ENCODE results near the gene SUPT5H. TPM values are rescaled to one million over a fixed set of nuclear protein-coding genes. Genes with fewer than 3 reads are reported as not detected.

Gene SUPT5H
- total RNA-seq, 1 experiment from 2014 or later = 102 TPM

DNA sequence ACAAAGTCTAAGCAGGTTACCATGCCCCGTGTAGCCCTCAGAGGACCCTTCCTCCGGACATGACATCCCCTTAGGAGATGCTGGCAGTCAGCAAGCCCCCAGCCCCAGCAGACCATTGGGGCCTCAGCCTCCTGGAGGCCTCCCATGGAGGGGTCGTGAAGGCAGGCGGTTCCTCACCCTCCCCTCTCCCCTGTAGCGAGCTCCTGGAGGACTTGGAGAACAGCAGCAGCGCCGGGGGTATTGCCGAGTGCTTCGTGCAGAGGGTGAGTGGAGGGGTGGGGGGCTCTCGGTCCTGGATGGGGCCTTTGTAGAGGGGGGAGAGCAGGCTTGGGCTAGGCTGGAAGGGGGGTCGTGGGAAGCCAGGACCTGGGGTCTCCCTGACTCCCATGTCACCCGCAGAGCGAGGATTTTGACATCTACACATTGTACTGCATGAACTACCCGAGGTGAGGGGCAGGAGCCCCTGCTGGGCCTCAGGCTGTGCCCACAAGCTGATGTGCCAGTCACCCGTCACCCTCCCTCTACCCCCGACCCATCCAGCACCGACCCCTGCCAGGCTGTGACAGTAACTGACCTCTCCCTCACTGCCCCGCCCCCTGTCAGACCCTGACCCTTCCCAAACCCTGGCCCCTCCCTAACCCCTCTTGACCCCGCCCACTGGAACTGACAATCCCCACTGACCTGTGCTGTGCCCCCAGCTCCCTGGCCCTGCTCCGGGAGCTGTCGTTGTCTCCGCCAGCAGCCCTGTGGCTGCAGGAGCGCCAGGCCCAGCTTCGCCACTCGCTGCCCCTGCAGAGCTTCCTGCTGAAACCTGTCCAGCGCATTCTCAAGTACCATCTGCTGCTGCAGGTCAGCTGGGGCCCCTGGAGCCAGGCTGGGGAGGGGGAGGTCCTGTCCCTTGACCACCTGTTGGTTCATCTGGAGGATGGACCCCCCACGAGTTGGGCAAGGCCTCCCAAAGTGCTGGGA is 28.9 kb upstream of the SUPT5H start:
- no peaks in the 10 kb centered on the region for H3K9me3 ChIP-seq
- H3K36me3 ChIP-seq = peaks cover 4% of the 10 kb centered on the region; the same call in 1 of the 2 replicates
- DNase-seq = no peak
- no peaks in the 10 kb centered on the region for H3K27me3 ChIP-seq
- no peak overlapping the region for H3K4me3 ChIP-seq

DNA sequence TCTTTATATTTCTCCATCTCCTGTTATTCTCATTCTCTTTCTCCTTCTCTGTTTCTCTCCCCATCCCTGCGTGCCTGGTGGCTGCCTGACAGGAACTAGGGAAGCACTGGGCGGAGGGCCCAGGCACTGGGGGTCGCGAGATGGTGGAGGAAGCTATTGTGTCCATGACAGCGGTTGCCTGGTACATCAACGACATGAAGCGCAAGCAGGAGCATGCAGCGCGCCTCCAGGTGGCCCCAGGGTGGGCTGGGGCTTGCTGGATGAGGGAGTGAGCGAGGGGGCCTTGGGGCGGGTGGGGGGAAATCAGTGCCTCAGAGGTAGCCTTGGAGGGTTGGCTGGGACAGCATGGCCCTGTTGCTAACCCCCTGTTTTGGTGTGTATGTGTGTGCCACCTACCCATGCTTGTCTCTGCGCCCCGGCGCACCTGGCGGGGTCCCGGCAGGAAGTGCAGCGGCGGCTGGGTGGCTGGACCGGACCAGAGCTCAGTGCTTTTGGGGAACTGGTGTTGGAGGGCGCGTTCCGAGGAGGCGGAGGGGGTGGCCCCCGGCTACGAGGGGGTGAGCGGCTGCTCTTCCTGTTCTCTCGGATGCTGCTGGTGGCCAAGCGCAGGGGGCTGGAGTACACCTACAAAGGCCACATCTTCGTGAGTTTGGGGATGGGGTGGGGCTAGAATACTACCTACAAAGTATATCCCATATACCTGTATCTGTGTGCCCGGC is 27.8 kb upstream of the SUPT5H start:
- DNase-seq = no peak
- Histone ChIP-seq H3K9me3 (no peaks in the 10 kb centered on the region), H3K4me3 (no peak overlapping the region), H3K27me3 (no peaks in the 10 kb centered on the region), H3K36me3 (peaks cover 4% of the 10 kb centered on the region; the same call in 1 of the 2 replicates)

DNA sequence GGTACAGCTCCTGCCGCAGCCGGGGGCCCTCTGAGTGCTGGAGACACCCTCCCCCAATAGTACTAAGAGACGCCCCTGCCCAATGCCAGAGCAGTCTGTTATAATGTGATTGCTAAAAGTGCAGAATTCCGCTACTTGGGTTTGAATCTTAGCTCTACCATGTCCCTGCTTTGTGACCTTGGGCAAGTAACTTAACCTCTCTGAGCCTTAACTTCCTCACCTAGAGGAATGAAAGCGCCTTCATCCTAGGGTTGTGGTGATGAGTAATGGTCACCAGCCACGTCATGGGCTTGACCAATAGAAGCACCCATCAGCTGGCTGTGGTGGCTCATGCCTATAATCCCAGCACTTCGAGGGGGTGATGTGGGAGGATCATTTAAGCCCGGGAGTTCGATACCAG is 26.4 kb upstream of the SUPT5H start:
- Histone ChIP-seq H3K4me3 (no peak overlapping the region), H3K36me3 (peaks cover 4% of the 10 kb centered on the region; the same call in 1 of the 2 replicates), H3K27me3 (no peaks in the 10 kb centered on the region), H3K9me3 (no peaks in the 10 kb centered on the region)
- DNase-seq = no peak

DNA sequence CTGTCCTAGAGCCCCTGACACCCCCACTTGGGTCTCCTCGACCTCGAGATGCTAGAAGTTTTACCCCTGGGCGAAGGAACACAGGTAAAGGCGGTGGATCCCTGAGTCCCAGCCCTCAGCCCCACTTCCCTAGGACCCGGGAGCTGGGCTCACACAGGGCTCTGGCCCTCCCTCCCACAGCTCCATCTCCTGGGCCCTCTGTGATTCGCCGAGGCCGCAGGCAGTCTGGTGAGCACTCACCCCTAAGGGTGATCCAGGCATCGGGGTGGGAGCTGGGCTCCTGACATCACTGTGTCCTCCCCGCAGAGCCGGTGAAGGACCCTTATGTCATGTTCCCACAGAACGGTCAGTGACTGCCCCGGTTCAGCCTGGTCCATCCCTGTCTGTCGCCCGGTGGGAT is 24.6 kb upstream of the SUPT5H start:
- no peak for DNase-seq
- Histone ChIP-seq H3K4me3 (no peak overlapping the region), H3K27me3 (no peaks in the 10 kb centered on the region), H3K9me3 (no peaks in the 10 kb centered on the region), H3K36me3 (peaks cover 7% of the 10 kb centered on the region)

DNA sequence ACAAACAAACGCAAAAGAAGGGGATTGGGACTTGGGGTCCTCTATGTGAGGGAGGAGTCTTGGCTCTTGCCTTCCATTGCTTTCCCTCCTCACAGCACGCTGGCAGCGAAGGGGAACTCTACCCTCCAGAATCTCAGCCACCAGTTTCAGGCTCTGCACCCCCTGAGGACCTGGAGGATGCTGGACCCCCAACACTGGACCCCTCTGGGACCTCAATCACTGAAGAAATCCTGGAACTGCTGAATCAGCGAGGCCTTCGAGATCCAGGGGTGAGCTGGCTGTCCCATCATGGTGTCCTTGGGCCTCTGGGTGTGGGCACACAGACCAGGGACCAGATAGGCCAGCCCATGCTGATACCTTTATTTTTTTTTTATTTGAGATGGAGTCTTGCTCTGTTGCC is 23.4 kb upstream of the SUPT5H start:
- DNase-seq = no peak
- no peaks in the 10 kb centered on the region for H3K9me3 ChIP-seq
- no peak overlapping the region for H3K4me3 ChIP-seq
- H3K36me3 ChIP-seq = peaks cover 7% of the 10 kb centered on the region
- no peaks in the 10 kb centered on the region for H3K27me3 ChIP-seq

DNA sequence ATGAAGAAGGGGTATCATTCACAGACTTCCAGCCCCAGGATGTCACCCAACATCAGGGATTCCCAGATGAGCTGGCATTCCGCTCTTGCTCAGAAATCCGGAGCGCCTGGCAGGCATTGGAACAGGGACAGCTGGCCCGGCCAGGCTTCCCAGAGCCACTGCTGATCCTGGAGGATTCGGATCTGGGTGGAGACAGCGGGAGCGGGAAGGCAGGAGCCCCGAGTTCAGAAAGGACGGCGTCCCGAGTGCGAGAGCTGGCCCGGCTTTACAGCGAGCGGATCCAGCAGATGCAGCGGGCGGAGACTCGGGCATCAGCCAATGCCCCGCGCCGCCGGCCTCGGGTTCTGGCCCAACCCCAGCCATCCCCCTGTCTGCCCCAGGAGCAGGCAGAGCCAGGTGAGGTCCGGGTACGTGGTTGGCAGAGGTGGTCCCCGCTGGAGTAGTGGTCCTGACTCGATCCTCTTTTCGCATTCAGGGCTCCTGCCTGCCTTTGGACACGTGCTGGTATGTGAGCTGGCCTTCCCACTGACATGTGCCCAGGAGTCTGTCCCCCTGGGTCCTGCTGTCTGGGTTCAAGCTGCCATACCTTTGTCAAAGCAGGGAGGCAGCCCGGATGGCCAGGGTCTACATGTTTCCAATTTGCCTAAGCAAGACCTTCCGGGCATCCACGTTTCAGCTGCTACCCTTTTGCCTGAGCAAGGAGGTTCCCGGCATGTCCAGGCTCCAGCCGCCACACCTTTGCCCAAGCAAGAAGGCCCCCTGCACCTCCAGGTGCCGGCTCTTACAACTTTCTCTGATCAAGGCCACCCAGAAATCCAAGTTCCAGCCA is 21.9 kb upstream of the SUPT5H start:
- no peaks in the 10 kb centered on the region for H3K9me3 ChIP-seq
- no peaks in the 10 kb centered on the region for H3K27me3 ChIP-seq
- H3K36me3 ChIP-seq = peaks cover 7% of the 10 kb centered on the region
- H3K4me3 ChIP-seq = no peak overlapping the region
- DNase-seq = no peak

DNA sequence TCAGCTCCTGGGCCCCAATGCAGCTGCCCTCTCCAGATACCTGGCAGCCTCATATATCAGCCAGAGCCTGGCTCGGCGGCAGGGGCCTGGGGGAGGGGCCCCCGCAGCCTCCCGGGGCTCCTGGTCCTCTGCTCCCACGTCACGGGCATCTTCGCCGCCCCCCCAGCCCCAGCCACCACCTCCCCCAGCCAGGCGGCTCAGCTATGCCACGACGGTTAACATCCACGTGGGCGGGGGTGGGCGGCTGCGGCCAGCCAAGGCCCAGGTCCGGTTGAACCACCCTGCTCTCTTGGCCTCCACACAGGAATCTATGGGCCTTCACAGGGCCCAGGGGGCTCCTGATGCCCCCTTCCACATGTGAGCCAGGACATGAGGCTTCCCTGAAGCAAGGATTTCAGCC is 20.4 kb upstream of the SUPT5H start:
- Histone ChIP-seq H3K4me3 (no peak overlapping the region), H3K9me3 (no peaks in the 10 kb centered on the region), H3K27me3 (no peaks in the 10 kb centered on the region), H3K36me3 (peaks cover 2% of the 10 kb centered on the region; the same call in 1 of the 2 replicates)
- no peak for DNase-seq

DNA sequence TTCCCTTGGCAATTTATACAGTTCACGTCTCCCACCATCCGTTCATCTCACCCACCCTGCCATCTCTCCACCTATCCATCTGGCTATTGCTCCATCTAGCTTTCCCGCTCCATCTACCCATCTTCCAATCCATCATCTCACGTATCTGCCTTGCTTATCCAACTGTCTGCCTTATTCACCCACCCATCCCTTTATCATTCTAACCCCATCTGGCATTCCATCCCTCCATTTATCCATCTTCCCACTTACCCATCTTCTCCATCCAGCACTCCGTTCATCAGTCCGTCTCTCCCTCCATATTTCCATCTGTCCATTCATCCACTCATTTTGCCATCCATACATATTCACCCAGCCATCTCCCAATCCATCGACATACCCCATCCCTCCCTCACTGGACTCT is 19.6 kb upstream of the SUPT5H start:
- Histone ChIP-seq H3K36me3 (peaks cover 2% of the 10 kb centered on the region; the same call in 1 of the 2 replicates), H3K4me3 (no peak overlapping the region), H3K27me3 (no peaks in the 10 kb centered on the region), H3K9me3 (no peaks in the 10 kb centered on the region)
- DNase-seq = no peak

DNA sequence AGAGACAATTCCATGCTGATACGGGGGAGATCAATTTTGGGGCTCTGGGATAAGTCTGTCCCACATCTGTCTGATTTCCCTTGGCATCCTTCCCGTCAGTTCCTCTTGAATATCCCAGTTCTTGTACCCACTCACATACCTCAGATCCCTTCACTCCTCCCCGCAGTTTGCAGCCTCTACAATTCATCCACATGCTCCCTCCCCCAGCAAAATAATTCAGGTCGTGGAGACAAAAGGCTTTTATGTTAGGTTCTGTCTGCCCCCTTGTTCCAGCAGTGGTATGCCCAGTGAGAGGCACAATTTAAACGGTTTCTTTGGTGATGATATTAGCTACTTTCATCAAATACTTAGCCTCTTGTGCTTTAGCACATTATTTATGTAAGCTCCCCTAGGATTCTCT is 19.2 kb upstream of the SUPT5H start:
- DNase-seq = no peak
- Histone ChIP-seq H3K9me3 (no peaks in the 10 kb centered on the region), H3K27me3 (no peaks in the 10 kb centered on the region), H3K4me3 (no peak overlapping the region), H3K36me3 (peaks cover 6% of the 10 kb centered on the region; the same call in 1 of the 2 replicates)

DNA sequence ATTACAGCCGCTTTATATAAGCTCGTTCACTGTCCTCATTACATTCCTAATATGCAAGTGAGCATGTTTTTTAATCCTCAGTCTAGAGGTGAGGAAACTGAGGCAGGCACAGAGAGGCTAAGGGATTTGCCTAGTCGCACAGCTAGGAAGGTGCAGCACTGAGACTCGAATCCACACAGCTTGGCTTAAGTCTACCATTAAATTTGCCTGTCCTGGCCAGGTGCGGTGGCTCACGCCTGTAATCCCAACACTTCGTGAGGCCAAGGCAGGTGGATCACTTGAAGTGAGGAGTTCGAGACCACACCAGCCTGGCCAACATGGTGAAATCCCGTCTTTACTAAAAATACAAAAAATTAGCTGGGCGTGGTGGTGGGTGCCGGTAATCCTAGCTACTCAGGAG is 17.7 kb upstream of the SUPT5H start:
- no peak overlapping the region for H3K4me3 ChIP-seq
- no peak for DNase-seq
- H3K36me3 ChIP-seq = peaks cover 18% of the 10 kb centered on the region
- H3K27me3 ChIP-seq = no peaks in the 10 kb centered on the region
- H3K9me3 ChIP-seq = no peaks in the 10 kb centered on the region

DNA sequence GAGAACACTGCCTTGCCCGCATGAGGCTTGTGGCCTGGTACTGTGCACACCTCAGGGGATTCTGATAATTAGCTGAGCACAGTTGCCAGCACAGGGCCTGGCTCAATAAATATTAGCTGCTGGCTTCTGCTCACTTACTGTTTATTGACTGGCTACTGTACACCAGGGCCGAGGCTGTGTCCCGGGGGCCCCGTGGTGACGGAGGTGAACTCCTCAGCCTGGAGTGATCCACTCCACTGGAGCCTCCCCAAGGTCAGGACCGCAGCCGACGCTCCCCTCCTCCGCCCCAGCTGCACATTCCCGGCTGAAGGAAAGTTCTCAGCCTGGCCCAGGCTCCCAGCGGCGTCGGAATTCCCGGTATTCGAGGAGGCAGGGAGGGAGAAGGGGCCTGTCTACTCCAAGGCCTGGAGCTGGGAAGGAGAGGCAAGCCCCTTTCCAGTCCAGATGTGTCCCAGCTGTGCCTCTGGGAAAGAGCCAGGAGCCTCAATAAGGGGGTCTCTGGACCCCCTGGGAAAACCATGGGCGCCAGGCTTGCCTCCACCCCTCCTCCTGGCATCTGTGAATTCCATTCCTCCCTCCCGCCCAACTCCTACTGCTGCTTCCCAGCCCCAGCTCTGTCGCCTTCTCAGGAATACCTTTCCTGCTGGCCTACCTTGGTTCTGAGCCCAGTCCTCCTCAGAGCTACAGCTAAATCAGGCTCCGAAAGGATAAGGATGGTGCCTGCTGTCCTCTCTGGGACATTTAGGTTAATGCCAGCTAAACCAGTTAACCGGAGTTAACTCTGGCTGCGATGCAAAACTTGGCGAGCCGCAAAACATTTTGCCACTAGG is 16.9 kb upstream of the SUPT5H start:
- Histone ChIP-seq H3K9me3 (no peaks in the 10 kb centered on the region), H3K36me3 (peaks cover 26% of the 10 kb centered on the region), H3K27me3 (no peaks in the 10 kb centered on the region), H3K4me3 (no peak overlapping the region)
- DNase-seq = peak; percentile 50

DNA sequence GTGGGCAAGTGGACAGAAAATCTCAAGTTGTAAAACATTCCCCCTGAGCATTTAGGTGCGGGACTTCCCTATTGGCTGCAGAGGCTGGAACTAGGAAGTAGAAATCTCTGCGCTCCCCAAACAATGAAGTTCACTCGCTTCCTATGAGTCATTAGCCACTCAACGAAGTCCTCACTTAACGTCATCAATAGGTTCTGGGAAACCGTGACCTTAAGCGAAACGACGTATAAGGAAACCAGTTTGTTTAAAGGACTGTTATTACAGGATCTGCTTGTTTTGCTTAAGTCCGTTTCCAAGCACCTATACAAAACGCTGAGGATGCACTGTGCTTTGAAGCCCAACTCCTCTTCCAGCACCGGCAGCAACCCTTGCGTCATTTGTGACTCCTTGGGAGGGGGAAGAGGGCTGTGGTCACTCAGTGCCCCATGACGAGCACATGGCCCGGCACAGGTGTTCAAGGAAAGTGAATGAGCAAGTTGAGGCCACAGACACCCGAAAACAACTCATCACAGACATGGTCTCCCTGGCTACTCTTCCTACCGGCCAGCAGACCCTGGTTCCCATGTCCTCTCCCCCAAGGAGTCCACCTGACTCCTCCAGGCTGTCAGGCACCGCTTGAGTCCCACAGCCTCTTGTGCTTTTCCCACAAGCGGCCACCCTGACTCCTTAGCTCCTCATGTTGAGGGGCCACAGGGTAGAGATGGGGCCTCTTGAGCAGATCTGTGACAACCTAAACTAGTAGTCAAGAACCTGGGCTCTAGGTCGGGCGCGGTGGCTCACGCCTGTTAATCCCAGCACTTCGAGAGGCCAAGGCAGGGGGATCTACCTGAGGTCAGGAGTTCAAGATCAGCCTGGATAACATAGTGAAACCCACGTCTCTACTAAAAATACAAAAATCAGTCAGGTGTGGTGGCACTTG is 14.4 kb upstream of the SUPT5H start:
- H3K4me3 ChIP-seq = no peak overlapping the region
- DNase-seq = peak; percentile 48
- no peaks in the 10 kb centered on the region for H3K9me3 ChIP-seq
- no peaks in the 10 kb centered on the region for H3K27me3 ChIP-seq
- H3K36me3 ChIP-seq = peaks cover 46% of the 10 kb centered on the region

DNA sequence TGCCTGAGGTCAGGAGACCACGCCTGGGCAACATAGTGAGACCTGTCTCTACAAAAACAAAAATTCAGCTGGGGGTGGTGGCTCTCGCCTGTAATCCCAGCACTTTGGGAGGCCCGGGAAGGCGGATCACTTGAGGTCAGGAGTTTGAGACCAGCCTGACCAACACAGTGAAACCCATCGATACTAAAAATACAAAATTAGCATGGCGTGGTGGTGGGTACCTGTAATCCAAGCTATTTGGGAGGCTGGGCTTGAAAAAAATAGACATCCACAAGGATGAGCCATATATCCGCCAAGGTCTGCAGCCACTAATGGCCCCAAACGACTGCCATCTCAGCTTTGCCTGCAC is 12.7 kb upstream of the SUPT5H start:
- Histone ChIP-seq H3K9me3 (no peaks in the 10 kb centered on the region), H3K27me3 (no peaks in the 10 kb centered on the region), H3K36me3 (peaks cover 46% of the 10 kb centered on the region), H3K4me3 (no peak overlapping the region)
- no peak for DNase-seq

DNA sequence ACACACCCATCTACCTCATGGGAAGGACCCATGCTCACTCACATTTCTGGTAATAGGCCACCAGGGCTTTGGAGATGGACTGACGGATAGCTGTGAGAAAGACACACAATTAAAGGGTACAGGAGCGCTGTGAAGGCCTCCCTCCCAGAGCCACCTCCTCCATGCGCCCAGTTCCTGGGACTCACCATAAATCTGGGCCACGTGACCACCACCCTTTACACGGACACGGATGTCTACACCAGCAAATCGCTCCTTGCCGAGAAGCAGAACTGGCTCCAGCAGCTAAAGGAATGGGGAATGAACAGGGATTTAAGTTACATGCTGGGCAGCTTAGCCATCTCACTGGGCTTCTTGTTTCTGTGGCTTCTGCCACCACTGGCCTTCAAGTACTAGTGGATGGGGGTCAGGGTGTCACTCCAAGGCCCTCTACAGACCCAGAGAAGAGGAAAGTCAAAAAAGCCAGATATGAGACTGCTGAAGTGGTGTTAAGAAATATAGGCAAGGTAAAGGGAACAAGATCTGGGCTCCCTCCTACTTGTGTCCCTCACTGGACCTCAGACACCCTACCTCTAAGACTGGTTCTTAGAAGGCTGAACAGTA is 11.8 kb upstream of the SUPT5H start:
- H3K36me3 ChIP-seq = peaks cover 46% of the 10 kb centered on the region
- H3K9me3 ChIP-seq = no peaks in the 10 kb centered on the region
- DNase-seq = no peak
- no peaks in the 10 kb centered on the region for H3K27me3 ChIP-seq
- H3K4me3 ChIP-seq = no peak overlapping the region
